LHCN-M2 (cell line): ENCODE data around the gene PDE6A. TPM values are rescaled to one million over a fixed set of nuclear protein-coding genes. Genes with fewer than 3 reads are reported as not detected.

Experiments used
- DNase-seq: peaks from one replicate; pipeline ENCODE4 v3.0.0-alpha.2; 2012; ENCODE audit warnings: low read depth
- total RNA-seq: library from RNA; depleted of rRNA; stranded (reverse); fragments of >200 nt; gene quantifications from 2 replicates; pipeline ENCODE4 v1.2.3, GENCODE V29; 2014

The PDE6A gene
- total RNA-seq, 1 experiment from 2014 or later: 1.1 TPM

- DNase-seq: peak; percentile 63
Observed at GRCh38 chr5:149838881-149839739, 105.5 kb downstream of the PDE6A start.

- DNase-seq: peak; percentile 70
Observed at GRCh38 chr5:149837680-149838269, 106.8 kb downstream of the PDE6A start.

- DNase-seq: no peak
Observed at GRCh38 chr5:149836451-149837139, 108.0 kb downstream of the PDE6A start.

GRCh38 chr5:149834246-149834855 lies 110.2 kb downstream of the PDE6A start:
- DNase-seq: peak; percentile 78

GRCh38 chr5:149833116-149833827 lies 111.3 kb downstream of the PDE6A start:
- DNase-seq: no peak

- no peak for DNase-seq
Observed at GRCh38 chr5:149832636-149833035, 112.0 kb downstream of the PDE6A start.

- DNase-seq: peak; percentile 44
Observed at GRCh38 chr5:149831492-149831891, 113.1 kb downstream of the PDE6A start.

GRCh38 chr5:149830579-149830978 lies 114.0 kb downstream of the PDE6A start:
- no peak for DNase-seq

- DNase-seq: peak; percentile 27
Observed at GRCh38 chr5:149829954-149830353, 114.6 kb downstream of the PDE6A start.

- peak; percentile 85 for DNase-seq
Observed at GRCh38 chr5:149828161-149829011, 116.2 kb downstream of the PDE6A start.

GRCh38 chr5:149827546-149827945 lies 117.0 kb downstream of the PDE6A start:
- DNase-seq: no peak

GRCh38 chr5:149827086-149827485 lies 117.5 kb downstream of the PDE6A start:
- no peak for DNase-seq

GRCh38 chr5:149826574-149826973 lies 118.0 kb downstream of the PDE6A start:
- no peak for DNase-seq

GRCh38 chr5:149824846-149825245 lies 119.7 kb downstream of the PDE6A start:
- DNase-seq: no peak

GRCh38 chr5:149824120-149824519 lies 120.5 kb downstream of the PDE6A start:
- DNase-seq: no peak

GRCh38 chr5:149823375-149823774 lies 121.2 kb downstream of the PDE6A start:
- no peak for DNase-seq

- no peak for DNase-seq
Observed at GRCh38 chr5:149822301-149822700, 122.3 kb downstream of the PDE6A start.

GRCh38 chr5:149820536-149821510 lies 123.8 kb downstream of the PDE6A start:
- DNase-seq: no peak

GRCh38 chr5:149820012-149820411 lies 124.6 kb downstream of the PDE6A start:
- DNase-seq: no peak
